IMR-90 (cell line): Measurements from ENCODE around the gene EHMT1. TPM values are rescaled to one million over a fixed set of nuclear protein-coding genes. Genes with fewer than 3 reads are reported as not detected.

ENCODE experiments used
- ATAC-seq: fragments of 200-7000 bp; cut with Tn5 transposase; 2 replicates; pipeline ENCODE4 v1.9.1; 2020; ENCODE audit warnings: low read depth, mild to moderate bottlenecking, moderate library complexity
- BruUV-seq: library from RNA; stranded (reverse); fragments of 400-500 nt; replicated peaks from 2 replicates; lab custom pipeline; 2021; lab: Mats Ljungman, UMichigan
- CTCF ChIA-PET: fragments of 300-600 bp; formaldehyde crosslinking; extraction: SDS; loops from one replicate; lab custom pipeline; 2021; ENCODE audit warnings: antibody characterized with exemption; lab: Yijun Ruan, JAX
- POLR2A ChIA-PET: fragments of 300-600 bp; sonication (Branson Sonifier 250); formaldehyde crosslinking; loops from one replicate; lab custom pipeline; 2022; ENCODE audit warnings: antibody characterized with exemption; ENCODE audit not compliant: unreplicated experiment; lab: Charles Lee
- DNase-seq: peaks from one replicate; pipeline ENCODE4 v3.0.0; 2013
- H2AFZ ChIP-seq: replicated peaks from 2 replicates; pipeline ENCODE3; 2013; ENCODE audit warnings: low read length, mild to moderate bottlenecking; ENCODE audit not compliant: poor library complexity
- H2AK5ac ChIP-seq: 2 replicates; pipeline ENCODE4 v1.6.1; 2013; ENCODE audit warnings: low read depth, low read length, inconsistent platforms
- H2AK9ac ChIP-seq: replicated peaks from 2 replicates; pipeline ENCODE3; 2013; ENCODE audit warnings: mild to moderate bottlenecking, low read depth, low read length, moderate library complexity; ENCODE audit not compliant: poor library complexity
- H2BK120ac ChIP-seq: 2 replicates; pipeline ENCODE4 v1.6.1; 2013; ENCODE audit warnings: low read depth, low read length, inconsistent platforms
- H2BK15ac ChIP-seq: 3 replicates; pipeline ENCODE4 v1.6.1; 2013; ENCODE audit warnings: low read depth, low read length, inconsistent platforms
- H2BK20ac ChIP-seq: 2 replicates; pipeline ENCODE4 v1.6.1; 2013; ENCODE audit warnings: low read depth, mild to moderate bottlenecking, inconsistent platforms, low read length, moderate library complexity
- H2BK5ac ChIP-seq: 2 replicates; pipeline ENCODE4 v1.6.1; 2013; ENCODE audit warnings: mild to moderate bottlenecking, low read depth, low read length, inconsistent platforms; ENCODE audit not compliant: poor library complexity, severe bottlenecking
- H3K14ac ChIP-seq: replicated peaks from 2 replicates; pipeline ENCODE4 v1.6.1; 2013; ENCODE audit warnings: low read depth, low read length, inconsistent platforms
- H3K18ac ChIP-seq: 2 replicates; pipeline ENCODE4 v1.6.1; 2013; ENCODE audit warnings: low read depth, low read length, control low read depth
- H3K23ac ChIP-seq: 2 replicates; pipeline ENCODE4 v1.6.1; 2013; ENCODE audit warnings: low read depth, low read length, inconsistent platforms
- H3K27ac ChIP-seq: 2 replicates; pipeline ENCODE4 v1.5.1; 2013; ENCODE audit warnings: mild to moderate bottlenecking, control low read depth, low read length; ENCODE audit not compliant: insufficient read depth
- H3K27me3 ChIP-seq: 2 replicates; pipeline ENCODE4 v1.6.1; 2013; ENCODE audit warnings: low read length; ENCODE audit not compliant: control insufficient read depth, insufficient read depth
- H3K36me3 ChIP-seq: 2 replicates; pipeline ENCODE4 v1.6.1; 2013; ENCODE audit warnings: low read length, mixed read lengths; ENCODE audit not compliant: control insufficient read depth, insufficient read depth
- H3K4ac ChIP-seq: 2 replicates; pipeline ENCODE4 v1.6.1; 2013; ENCODE audit warnings: low read depth, low read length, inconsistent platforms
- H3K4me1 ChIP-seq: 2 replicates; pipeline ENCODE4 v1.6.1; 2013; ENCODE audit warnings: low read length, mixed read lengths; ENCODE audit not compliant: control insufficient read depth, insufficient read depth
- H3K4me2 ChIP-seq: 2 replicates; pipeline ENCODE4 v1.6.1; 2013; ENCODE audit warnings: low read depth, mild to moderate bottlenecking, control low read depth, low read length, moderate library complexity
- H3K4me3 ChIP-seq: 2 replicates; pipeline ENCODE4 v1.5.1; 2013; ENCODE audit warnings: low read depth, mild to moderate bottlenecking, control low read depth, low read length, moderate library complexity; ENCODE audit not compliant: insufficient read depth
- H3K56ac ChIP-seq: 2 replicates; pipeline ENCODE4 v1.6.1; 2013; ENCODE audit warnings: low read length, inconsistent platforms; ENCODE audit not compliant: insufficient read depth; ENCODE audit errors: extremely low read depth
- H3K79me1 ChIP-seq, 2 experiments: 2 replicates each; pipeline ENCODE4 v1.6.1; 2013; ENCODE audit warnings: low read length in 2 of 2, inconsistent platforms in 1 of 2, low read depth in 1 of 2
- H3K9ac ChIP-seq: 2 replicates; pipeline ENCODE4 v1.6.1; 2013; ENCODE audit warnings: low read depth, low read length, control low read depth
- H3K9me1 ChIP-seq: 2 replicates; pipeline ENCODE4 v1.6.1; 2013; ENCODE audit warnings: low read length, inconsistent platforms; ENCODE audit not compliant: insufficient read depth
- H3K9me3 ChIP-seq: 2 replicates; pipeline ENCODE4 v1.6.1; 2013; ENCODE audit warnings: low read length; ENCODE audit not compliant: control insufficient read depth, insufficient read depth
- H4K20me1 ChIP-seq: 2 replicates; pipeline ENCODE4 v1.6.1; 2013; ENCODE audit warnings: low read length, inconsistent platforms; ENCODE audit not compliant: insufficient read depth
- H4K5ac ChIP-seq: 2 replicates; pipeline ENCODE4 v1.6.1; 2013; ENCODE audit warnings: mild to moderate bottlenecking, low read depth, low read length, control low read depth
- H4K8ac ChIP-seq, 2 experiments: 2 replicates each; pipeline ENCODE4 v1.6.1; 2013; ENCODE audit warnings: low read depth in 2 of 2, low read length in 2 of 2, control low read depth in 1 of 2, inconsistent platforms in 1 of 2
- H4K91ac ChIP-seq: 2 replicates; pipeline ENCODE4 v1.6.1; 2013; ENCODE audit warnings: low read depth, low read length, inconsistent platforms; ENCODE audit not compliant: insufficient read depth
- CEBPB ChIP-seq: IDR thresholded peaks from 2 replicates; pipeline ENCODE4 v1.6.1; 2012; ENCODE audit warnings: low read depth, low read length, improper control_type of control experiment
- MAFK ChIP-seq: IDR thresholded peaks from 2 replicates; pipeline ENCODE4 v1.6.1; 2012; ENCODE audit warnings: low read depth, low read length, improper control_type of control experiment
- WGBS, 2 experiments: methylation state at CpG; one replicate each; pipeline versions ENCODE4 v1.1.5 to v1.1.7; 2013; ENCODE audit warnings: missing lambda C conversion rate in 2 of 2; ENCODE audit not compliant: insufficient read length in 1 of 2; ENCODE audit errors: extremely low coverage in 2 of 2; 5-methylcytosine and 5-hydroxymethylcytosine counted together
- dilution Hi-C: fragments of 300-500 bp; cut with HindIII; formaldehyde crosslinking; loops from one replicate; pipeline ENCODE4 v1.14.3; 2018; ENCODE audit warnings: low sequenced_read_pairs; ENCODE audit not compliant: unreplicated experiment
- in situ Hi-C: fragments of 300-500 bp; cut with MboI; formaldehyde crosslinking; loops from 3 replicates; pipeline ENCODE4 v1.14.3; 2019; ENCODE audit warnings: low sequenced_read_pairs, inconsistent platforms, mixed read lengths
- intact Hi-C: fragments of 100-400 bp; cut with micrococcal nuclease; formaldehyde crosslinking; loops from 2 replicates; pipeline ENCODE4 v1.10.0; 2022
- polyA plus RNA-seq, 3 experiments: library from polyadenylated mRNA; depleted of rRNA; stranded (reverse); fragments of >200 nt; gene quantifications; 2 replicates each; pipeline ENCODE4 v1.2.3, GENCODE V29; 2012; ENCODE audit warnings: low replicate concordance in 1 of 3
- total RNA-seq: library from RNA; depleted of rRNA; stranded (reverse); fragments of >200 nt; gene quantifications from 2 replicates; pipeline ENCODE4 v1.2.3, GENCODE V29; 2012

The EHMT1 gene
- total and polyA plus RNA-seq, 2 of the 4 experiments (the other 2 are of a cell fraction): 32.8 to 35.1 TPM

DNA sequence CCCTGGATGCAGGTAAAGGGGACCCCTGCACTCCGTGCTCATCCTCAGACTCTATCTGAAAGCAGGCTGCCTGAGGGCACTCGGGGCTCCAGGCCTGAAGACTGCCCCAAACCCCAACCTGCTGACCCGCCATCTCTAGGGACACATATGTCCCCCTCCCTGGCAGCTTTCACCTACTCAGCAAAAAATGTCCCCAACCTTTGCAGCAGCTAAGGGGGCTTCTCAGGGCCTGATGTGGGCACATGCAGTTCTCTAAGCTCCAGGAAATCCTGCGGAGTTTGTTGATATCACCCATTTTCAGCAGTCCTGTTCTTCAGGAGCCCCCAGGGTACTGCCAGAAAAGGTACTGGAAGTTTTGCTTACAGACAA, 37.9 kb upstream of the EHMT1 start:
- no peak for ATAC-seq
- Histone ChIP-seq H2BK20ac (no peak overlapping the region), H2AK5ac (no peak overlapping the region), H3K23ac (no peak overlapping the region), H3K56ac (no peak overlapping the region), H3K4me2 (no peak overlapping the region), H2AFZ (no peak overlapping the region), H4K5ac (no peak overlapping the region), H4K20me1 (peaks cover 16% of the 10 kb centered on the region), H3K79me1 (peaks cover 16 to 44% of the 10 kb centered on the region in 2 experiments), H2BK15ac (no peak overlapping the region), H3K4ac (no peak overlapping the region), H3K9me3 (no peaks in the 10 kb centered on the region), H2AK9ac (peak overlapping the region; percentile 63), H3K14ac (no peak overlapping the region), H4K8ac (no peak overlapping the region), H3K9ac (no peak overlapping the region), H3K4me3 (no peak overlapping the region), H3K27ac (no peak overlapping the region), H3K9me1 (peaks cover 14% of the 10 kb centered on the region; the same call in 1 of the 2 replicates), H2BK5ac (no peak overlapping the region), H3K36me3 (peaks cover 29% of the 10 kb centered on the region), H3K4me1 (peaks cover 6% of the 10 kb centered on the region), H3K18ac (no peak overlapping the region), H4K91ac (no peak overlapping the region), H2BK120ac (no peak overlapping the region), H3K27me3 (no peaks in the 10 kb centered on the region)
- intact Hi-C loops (no loop called here), dilution Hi-C loops (no loop called here), in situ Hi-C loops (no loop called here)
- BruUV-seq: no TSS peak
- DNase-seq: no peak
- CTCF ChIA-PET: no interaction called here
- 100% methylated on average over 3 of the region's 4 CpGs; no CpG with 5 or more reads in 1 of the 2 experiments for WGBS, 2 experiments
- POLR2A ChIA-PET: no interaction called here
- no peak for TF ChIP-seq CEBPB
- peak; percentile 64 for TF ChIP-seq MAFK
